ENCODE results near the gene LRRC17.
"Not testable (repeated sequence)": the region's sequence is repeated elsewhere in the genome, so short reads cannot be mapped to it uniquely, and the experiment has no call there.

DNA sequence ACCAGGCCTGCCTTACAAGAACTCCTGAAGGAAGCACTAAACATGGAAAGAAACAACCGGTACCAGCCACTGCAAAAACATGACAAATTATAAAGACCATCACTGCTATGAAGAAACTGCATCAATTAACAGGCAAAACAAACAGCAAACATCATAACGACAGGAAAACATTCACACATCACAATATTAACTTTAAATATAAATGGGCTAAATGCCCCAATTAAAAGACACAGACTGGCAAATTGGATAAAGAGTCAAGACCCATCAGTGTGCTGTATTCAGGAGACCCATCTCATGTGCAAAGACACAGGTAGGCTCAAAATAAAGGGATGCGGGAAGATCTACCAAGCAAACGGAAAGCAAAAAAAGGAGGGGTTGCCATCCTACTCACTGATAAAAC lies 41.6 kb downstream of the LRRC17 start:
- TF ChIP-seq, protein P1, sequence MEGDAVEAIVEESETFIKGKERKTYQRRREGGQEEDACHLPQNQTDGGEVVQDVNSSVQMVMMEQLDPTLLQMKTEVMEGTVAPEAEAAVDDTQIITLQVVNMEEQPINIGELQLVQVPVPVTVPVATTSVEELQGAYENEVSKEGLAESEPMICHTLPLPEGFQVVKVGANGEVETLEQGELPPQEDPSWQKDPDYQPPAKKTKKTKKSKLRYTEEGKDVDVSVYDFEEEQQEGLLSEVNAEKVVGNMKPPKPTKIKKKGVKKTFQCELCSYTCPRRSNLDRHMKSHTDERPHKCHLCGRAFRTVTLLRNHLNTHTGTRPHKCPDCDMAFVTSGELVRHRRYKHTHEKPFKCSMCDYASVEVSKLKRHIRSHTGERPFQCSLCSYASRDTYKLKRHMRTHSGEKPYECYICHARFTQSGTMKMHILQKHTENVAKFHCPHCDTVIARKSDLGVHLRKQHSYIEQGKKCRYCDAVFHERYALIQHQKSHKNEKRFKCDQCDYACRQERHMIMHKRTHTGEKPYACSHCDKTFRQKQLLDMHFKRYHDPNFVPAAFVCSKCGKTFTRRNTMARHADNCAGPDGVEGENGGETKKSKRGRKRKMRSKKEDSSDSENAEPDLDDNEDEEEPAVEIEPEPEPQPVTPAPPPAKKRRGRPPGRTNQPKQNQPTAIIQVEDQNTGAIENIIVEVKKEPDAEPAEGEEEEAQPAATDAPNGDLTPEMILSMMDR (IDR thresholded peaks at IDR 0.05) = not testable (repeated sequence)
- not testable (repeated sequence) for TF ChIP-seq POLR2A (IDR thresholded peaks at IDR 0.05)
